Activated CD8-positive, alpha-beta T cell treated with anti-CD3 and anti-CD28 coated beads for 36 hours (primary cell): ENCODE results near the gene SCLT1. TPM values are rescaled to one million over a fixed set of nuclear protein-coding genes. Genes with fewer than 3 reads are reported as not detected.

Source experiments
- ATAC-seq: fragments of 200-7000 bp; cut with Tn5 transposase; one replicate; pipeline ENCODE4 v1.10.0; 2021; ENCODE audit warnings: mild to moderate bottlenecking, moderate library complexity
- CTCF ChIA-PET: fragments of 350-600 bp; sonication (Branson Sonifier 250); formaldehyde crosslinking; loops from one replicate; lab custom pipeline; 2021; ENCODE audit warnings: antibody characterized with exemption; lab: Charles Lee
- POLR2A ChIA-PET: fragments of 350-600 bp; sonication (Branson Sonifier 250); formaldehyde crosslinking; loops from one replicate; lab custom pipeline; 2021; ENCODE audit warnings: antibody characterized with exemption; lab: Charles Lee
- DNase-seq: peaks from one replicate; pipeline ENCODE4 v3.0.0-alpha.2; 2020
- H3K27ac Mint-ChIP-seq: one replicate; pipeline ENCODE4 v1.8.0; 2021; ENCODE audit warnings: mild to moderate bottlenecking, mixed read lengths
- H3K27me3 Mint-ChIP-seq: one replicate; pipeline ENCODE4 v1.8.0; 2021; ENCODE audit warnings: mixed read lengths
- H3K36me3 Mint-ChIP-seq: one replicate; pipeline ENCODE4 v1.8.0; 2021; ENCODE audit warnings: low read depth, mixed read lengths
- H3K4me1 Mint-ChIP-seq: one replicate; pipeline ENCODE4 v1.8.0; 2021; ENCODE audit warnings: low read depth, mixed read lengths
- H3K4me3 Mint-ChIP-seq: one replicate; pipeline ENCODE4 v1.8.0; 2021; ENCODE audit warnings: mild to moderate bottlenecking, moderate library complexity, mixed read lengths
- H3K9me3 Mint-ChIP-seq: one replicate; pipeline ENCODE4 v1.8.0; 2021; ENCODE audit warnings: mixed read lengths
- CTCF ChIP-seq: fragments of 200-600 bp; IDR thresholded peaks from one replicate; pipeline ENCODE4 v1.8.0; 2022; ENCODE audit warnings: antibody characterized with exemption, mild to moderate bottlenecking
- intact Hi-C: fragments of 100-400 bp; cut with micrococcal nuclease; formaldehyde crosslinking; loops from one replicate; pipeline ENCODE4 v1.10.0; 2022
- total RNA-seq, 2 experiments: library from RNA; stranded (reverse); gene quantifications; one replicate each; pipeline ENCODE4 v1.2.3, GENCODE V29; 2021

The SCLT1 gene
- total RNA-seq, 2 experiments from 2014 or later: 18.5 to 19.7 TPM

GRCh38 chr4:129037093-129037492 lies 56.2 kb downstream of the SCLT1 start:
- no peaks in the 10 kb centered on the region for H3K4me1 Mint-ChIP-seq
- no peak for TF ChIP-seq CTCF
- CTCF ChIA-PET: interaction anchor here (1.4 kb wide), 1 partner anchor 56 kb away, joined by 3 read pairs; no protein-coding TSS in a partner anchor
- ATAC-seq: no peak
- intact Hi-C loops: no loop called here
- H3K4me3 Mint-ChIP-seq: no peak overlapping the region
- H3K9me3 Mint-ChIP-seq: peaks cover 1% of the 10 kb centered on the region
- POLR2A ChIA-PET: no interaction called here
- H3K36me3 Mint-ChIP-seq: peaks cover 13% of the 10 kb centered on the region
- no peak overlapping the region for H3K27ac Mint-ChIP-seq
- no peak for DNase-seq
- H3K27me3 Mint-ChIP-seq: no peaks in the 10 kb centered on the region

- TF ChIP-seq CTCF: no peak
- H3K4me3 Mint-ChIP-seq: no peak overlapping the region
- intact Hi-C loops: no loop called here
- H3K36me3 Mint-ChIP-seq: peaks cover 27% of the 10 kb centered on the region
- ATAC-seq (no peak), DNase-seq (no peak)
- no peak overlapping the region for H3K27ac Mint-ChIP-seq
- POLR2A ChIA-PET: no interaction called here
- no peaks in the 10 kb centered on the region for H3K4me1 Mint-ChIP-seq
- no peaks in the 10 kb centered on the region for H3K27me3 Mint-ChIP-seq
- peaks cover 44% of the 10 kb centered on the region for H3K9me3 Mint-ChIP-seq
- CTCF ChIA-PET: no interaction called here
Observed at GRCh38 chr4:129014566-129015509, 78.5 kb downstream of the SCLT1 start.

DNA sequence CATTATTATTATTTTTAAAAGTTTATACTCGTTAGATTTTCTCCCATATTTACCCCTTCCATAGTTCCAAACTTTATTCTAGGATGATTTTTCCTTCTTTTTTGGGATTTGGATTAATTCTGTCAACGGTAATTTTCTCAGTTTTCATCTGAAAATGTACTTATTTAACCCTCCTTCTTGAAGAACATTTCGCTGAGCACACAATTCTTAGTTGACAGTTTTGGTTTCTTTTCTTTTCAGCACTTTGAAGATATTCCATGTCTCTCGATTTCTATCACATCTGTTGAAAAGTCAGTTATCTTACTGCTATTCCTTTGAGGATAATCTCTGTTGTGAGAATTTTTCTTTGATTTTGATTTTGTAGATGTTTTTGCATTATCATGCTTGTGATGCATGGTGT lies 85.2 kb downstream of the SCLT1 start:
- Mint-ChIP-seq H3K27me3 (no peaks in the 10 kb centered on the region), H3K9me3 (peaks cover 47% of the 10 kb centered on the region), H3K4me3 (no peak overlapping the region), H3K27ac (no peak overlapping the region), H3K4me1 (no peaks in the 10 kb centered on the region), H3K36me3 (peaks cover 10% of the 10 kb centered on the region)
- ATAC-seq: no peak
- no peak for TF ChIP-seq CTCF
- ChIA-PET POLR2A (no interaction called here), CTCF (no interaction called here)
- no peak for DNase-seq
- intact Hi-C loops: no loop called here

DNA sequence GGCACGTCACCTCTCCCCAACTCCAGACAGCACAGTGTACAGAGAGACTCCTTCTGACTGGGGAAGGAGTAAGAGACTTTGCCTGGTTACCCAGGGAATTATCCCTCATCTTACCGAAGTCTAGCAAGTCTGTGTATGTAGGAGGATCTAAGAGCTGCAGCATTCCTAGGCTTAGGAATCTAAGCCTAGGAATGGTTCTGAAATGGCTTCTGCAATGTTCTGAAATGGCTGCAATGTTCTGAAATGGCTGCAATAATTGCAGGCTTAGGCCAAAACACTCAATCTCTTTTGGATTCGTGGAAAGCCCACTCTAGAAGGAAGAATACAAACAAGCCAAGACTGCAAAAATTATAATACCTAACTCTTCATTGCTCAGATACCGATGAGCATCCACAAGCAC lies 106.4 kb downstream of the SCLT1 start:
- intact Hi-C loops: no loop called here
- Mint-ChIP-seq H3K4me3 (no peak overlapping the region), H3K27ac (no peak overlapping the region), H3K27me3 (no peaks in the 10 kb centered on the region), H3K9me3 (peaks cover 2% of the 10 kb centered on the region), H3K36me3 (peaks cover 36% of the 10 kb centered on the region), H3K4me1 (no peaks in the 10 kb centered on the region)
- DNase-seq: no peak
- ATAC-seq: no peak
- ChIA-PET CTCF (no interaction called here), POLR2A (no interaction called here)
- TF ChIP-seq CTCF: no peak

DNA sequence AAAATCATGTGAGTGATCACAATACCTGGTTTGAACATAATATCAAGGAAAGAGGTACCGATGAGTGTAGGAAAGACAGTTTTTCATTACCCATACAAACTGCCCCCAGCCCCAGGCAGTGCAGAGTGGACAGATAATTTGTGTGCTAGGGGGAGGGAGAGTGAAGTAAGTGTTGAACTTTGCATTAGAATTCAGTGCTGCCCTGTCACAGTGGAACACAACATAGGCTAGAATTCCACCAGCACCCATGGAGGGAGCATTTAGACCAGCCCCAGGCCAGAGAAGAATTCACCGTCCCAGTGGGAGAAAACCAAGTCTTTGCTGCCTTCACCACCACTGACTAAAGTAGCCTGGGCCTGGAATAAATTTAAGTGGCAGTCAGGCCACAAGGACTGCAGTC lies 107.3 kb downstream of the SCLT1 start:
- Mint-ChIP-seq H3K4me3 (no peak overlapping the region), H3K4me1 (no peaks in the 10 kb centered on the region), H3K9me3 (peaks cover 2% of the 10 kb centered on the region), H3K27me3 (no peaks in the 10 kb centered on the region), H3K27ac (no peak overlapping the region), H3K36me3 (peaks cover 36% of the 10 kb centered on the region)
- DNase-seq: no peak
- no peak for TF ChIP-seq CTCF
- ChIA-PET CTCF (no interaction called here), POLR2A (no interaction called here)
- no peak for ATAC-seq
- intact Hi-C loops: no loop called here
